Astrocyte of the spinal cord (primary cell): ENCODE data around the gene DNAAF8.

Source experiments
- DNase-seq: peaks from one replicate; pipeline ENCODE4 v3.0.0; 2011; ENCODE audit warnings: low read depth, low spot score
- H3K4me3 ChIP-seq: 2 replicates; pipeline ENCODE4 v1.5.1; 2011; ENCODE audit warnings: low read depth, mild to moderate bottlenecking, low read length, moderate library complexity
- CTCF ChIP-seq: IDR thresholded peaks from 2 replicates; pipeline ENCODE4 v1.5.1; 2012; ENCODE audit warnings: low read depth, mild to moderate bottlenecking, low read length, inconsistent platforms
- in situ Hi-C: cut with HindIII; loops from 2 replicates; pipeline ENCODE4 v1.10.0; 2017; ENCODE audit warnings: low sequenced_read_pairs

DNAAF8 gene

GRCh38 chr16:4723071-4723767 is 11.1 kb upstream of the DNAAF8 start:
- in situ Hi-C loops = no loop called here
- no peak for TF ChIP-seq CTCF
- peak; percentile 29 for DNase-seq
- H3K4me3 ChIP-seq = no peak overlapping the region

GRCh38 chr16:4724661-4725270 is 9.6 kb upstream of the DNAAF8 start:
- DNase-seq = no peak
- no peak for TF ChIP-seq CTCF
- no peak overlapping the region for H3K4me3 ChIP-seq
- in situ Hi-C loops = no loop called here

DNA sequence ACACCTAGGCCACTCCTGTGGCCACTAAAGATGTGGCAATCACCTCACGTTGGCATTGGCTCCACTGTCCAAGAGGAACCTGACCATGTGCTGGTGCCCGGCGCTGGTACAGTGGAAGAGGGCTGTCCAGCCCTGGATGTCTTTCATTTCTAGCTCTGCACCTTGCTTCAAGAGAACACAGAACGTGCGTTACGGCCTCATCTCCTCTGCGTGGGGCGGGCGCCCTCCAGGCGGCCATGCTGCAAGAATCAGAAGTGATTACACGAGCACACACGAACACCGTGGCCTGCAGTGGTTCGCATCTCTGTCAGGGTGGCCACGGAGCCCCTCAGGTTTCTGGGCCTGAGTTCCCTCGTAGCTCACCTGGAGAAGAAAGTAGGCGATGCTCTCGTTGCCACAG is 7.7 kb upstream of the DNAAF8 start:
- DNase-seq = no peak
- H3K4me3 ChIP-seq = no peak overlapping the region
- TF ChIP-seq CTCF = no peak
- in situ Hi-C loops = no loop called here

DNA sequence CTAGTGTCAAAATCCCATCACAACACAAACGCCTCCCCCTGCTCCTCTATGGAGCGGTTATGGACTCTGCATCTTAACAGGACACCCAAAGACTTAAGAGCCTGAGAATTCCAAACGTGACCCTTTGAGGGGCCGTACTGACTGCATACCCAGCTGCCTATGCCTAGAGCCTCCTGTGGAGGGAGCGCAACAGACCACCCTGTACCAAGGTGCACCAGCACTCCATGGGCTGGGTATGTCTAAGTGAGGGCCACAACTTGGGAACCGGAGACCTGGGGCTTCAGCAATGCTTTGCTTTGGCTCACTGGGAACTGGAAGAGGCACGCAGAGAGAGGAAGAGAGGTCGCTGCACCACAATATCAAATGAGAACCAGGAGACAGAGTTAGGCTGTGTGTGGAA is 5.7 kb upstream of the DNAAF8 start:
- no peak overlapping the region for H3K4me3 ChIP-seq
- TF ChIP-seq CTCF = no peak
- in situ Hi-C loops = no loop called here
- DNase-seq = no peak

DNA sequence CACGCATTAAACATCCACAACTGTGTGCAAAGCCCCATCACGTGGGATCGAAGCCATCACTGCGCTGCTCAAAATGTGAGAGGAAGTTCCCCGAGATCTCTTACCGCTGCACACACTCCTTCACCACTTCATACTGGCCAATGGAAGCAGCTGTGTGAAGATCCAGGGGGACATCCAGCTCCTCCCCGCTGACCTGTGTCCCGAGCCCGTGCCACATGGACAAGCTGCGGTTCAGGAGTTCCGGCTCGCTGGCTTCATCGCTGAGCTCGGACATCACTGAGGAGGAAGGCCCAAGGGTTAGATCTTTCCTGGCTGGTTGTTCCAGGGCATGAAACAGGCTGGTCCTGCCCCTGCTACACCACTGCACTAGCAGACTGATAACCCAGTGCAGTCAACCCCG is 4.5 kb upstream of the DNAAF8 start:
- TF ChIP-seq CTCF = no peak
- H3K4me3 ChIP-seq = no peak overlapping the region

GRCh38 chr16:4733211-4733742 is 1.1 kb upstream of the DNAAF8 start:
- DNase-seq = no peak
- H3K4me3 ChIP-seq = peak overlapping the region; percentile 88
- TF ChIP-seq CTCF = no peak
- in situ Hi-C loops = no loop called here

More for the DNA sequence above, 4.5 kb upstream of the DNAAF8 start:
- no peak for DNase-seq
- in situ Hi-C loops = no loop called here
